IMR-90 (cell line): ENCODE results near the gene NTF3.

Experiments
- CTCF ChIP-seq: conservative IDR thresholded peaks from 2 replicates; pipeline ENCODE4 v1.5.1; 2012; ENCODE audit warnings: mild to moderate bottlenecking, low read depth, low read length, improper control_type of control experiment
- RAD21 ChIP-seq: IDR thresholded peaks from 2 replicates; pipeline ENCODE4 v1.6.1; 2012; ENCODE audit warnings: low read length, improper control_type of control experiment
- USF2 ChIP-seq: fragments of 150-350 bp; IDR thresholded peaks from 2 replicates; pipeline ENCODE4 v1.6.1; 2017; ENCODE audit warnings: mild to moderate bottlenecking, antibody characterized with exemption, low read length, low read depth

- TF ChIP-seq RAD21 (no peak), CTCF (no peak), USF2 (no peak)
Measured at GRCh38 chr12:5433845-5434646, 2.1 kb downstream of the NTF3 start.
